GM19328 (cell line): ENCODE results near the gene L1CAM.

Experiments
- ATAC-seq: cut with Tn5 transposase; IDR thresholded peaks from one replicate; pipeline ENCODE4 v1.9.1; 2021; ENCODE audit warnings: mild to moderate bottlenecking, moderate library complexity; ENCODE audit not compliant: unreplicated experiment

L1CAM gene

DNA sequence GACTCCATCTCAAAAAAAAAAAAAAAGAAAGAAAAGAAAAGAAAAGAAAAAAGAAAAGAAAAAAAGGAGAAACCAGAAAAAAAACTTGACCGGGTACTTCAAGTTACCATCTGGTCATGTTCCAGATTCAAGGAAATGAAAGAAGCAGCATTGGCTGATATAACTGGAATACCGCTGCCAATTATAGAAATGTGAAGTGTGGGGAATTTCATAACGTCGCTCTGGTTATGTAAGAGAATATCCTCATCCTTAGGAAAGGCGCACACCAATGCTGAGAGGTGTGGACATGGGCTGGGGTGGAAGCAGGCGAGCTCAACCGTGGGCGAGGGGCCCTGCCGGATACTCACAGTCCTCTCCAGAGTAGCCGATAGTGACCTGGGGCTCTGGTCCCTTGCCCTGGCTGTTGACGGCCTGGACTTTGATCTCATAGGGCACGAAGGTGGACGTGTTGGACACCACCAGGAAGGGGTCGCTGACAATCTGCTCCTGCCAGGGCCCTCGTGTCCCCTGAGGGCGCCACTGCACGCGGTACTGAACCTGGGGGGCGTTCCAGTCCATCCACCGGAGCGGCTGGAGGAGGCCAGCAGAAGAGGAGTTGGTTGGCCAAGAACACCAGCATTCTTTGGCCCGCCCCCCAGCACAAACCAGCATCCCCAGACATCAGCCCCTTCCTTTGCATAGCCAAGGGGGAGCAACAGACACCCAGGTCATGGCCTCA is 19.5 kb downstream of the L1CAM start:
- ATAC-seq = no peak

DNA sequence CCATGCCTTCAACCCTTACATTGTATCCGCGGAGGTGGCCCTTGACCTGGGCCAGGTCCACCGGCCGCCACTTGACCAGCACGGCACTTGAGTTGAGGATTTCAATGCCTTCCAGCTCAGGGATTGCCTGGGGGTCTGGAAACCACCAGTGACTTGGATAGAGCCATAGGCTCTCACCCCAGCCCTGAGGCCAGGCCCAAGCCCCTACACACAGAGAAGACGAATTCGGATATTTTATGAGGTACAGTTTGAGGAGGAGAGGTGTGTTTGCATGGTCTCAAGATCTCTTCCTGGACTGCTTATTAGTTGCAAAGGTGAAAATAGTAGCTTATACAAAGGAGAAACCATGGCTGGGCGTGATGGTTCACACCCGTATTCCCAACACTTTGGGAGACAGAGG is 20.3 kb downstream of the L1CAM start:
- ATAC-seq = no peak

DNA sequence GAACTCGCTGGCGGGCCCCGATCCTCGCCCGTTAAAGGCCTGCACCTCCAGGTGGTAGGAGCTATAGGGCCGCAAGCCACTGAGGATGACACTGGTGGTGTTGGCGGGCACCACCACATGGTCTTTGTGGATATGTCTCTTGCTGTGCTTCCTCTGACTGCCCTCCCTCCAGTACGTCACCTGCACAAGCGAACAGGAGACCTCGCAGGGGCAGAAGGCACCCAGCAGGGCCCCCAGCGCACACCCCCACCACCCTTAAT is 20.7 kb downstream of the L1CAM start:
- no peak for ATAC-seq

DNA sequence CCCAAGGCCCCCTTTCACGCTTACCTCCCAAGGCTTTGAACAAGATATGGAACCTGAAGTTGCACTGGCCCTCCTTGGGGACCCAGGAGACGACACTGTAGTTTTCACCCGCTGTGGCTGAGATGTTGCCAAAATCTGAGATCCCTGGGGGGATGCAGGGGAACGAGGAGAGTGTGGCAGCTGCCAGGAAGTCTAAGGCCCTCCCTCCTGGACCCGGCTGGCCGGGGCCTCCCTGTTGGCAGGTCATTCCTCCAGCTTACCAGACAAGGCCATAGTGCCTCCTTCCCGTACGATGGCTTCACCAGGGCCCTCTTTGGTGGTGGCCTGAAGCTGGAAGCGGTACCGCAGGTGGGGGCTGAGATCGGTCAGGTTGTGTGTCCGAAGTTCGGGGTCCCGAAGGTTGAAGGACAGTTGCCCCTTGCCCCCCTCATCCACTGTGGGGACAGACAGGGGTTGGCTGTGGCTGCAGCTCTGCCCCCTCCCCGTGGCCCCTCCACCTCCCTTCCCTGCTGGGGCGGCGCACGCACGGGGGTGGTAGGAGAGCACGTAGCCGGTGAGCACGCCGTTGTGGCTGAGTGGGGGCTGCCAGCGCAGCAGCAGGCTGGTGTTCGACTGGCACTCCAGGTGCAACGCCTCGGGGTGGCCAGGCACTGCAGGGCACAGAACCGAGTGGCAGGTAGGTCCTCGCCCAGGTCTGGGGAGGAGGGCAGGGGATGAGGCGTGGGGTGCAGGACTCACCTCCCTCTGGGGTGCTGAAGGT is 21.2 kb downstream of the L1CAM start:
- ATAC-seq = no peak

DNA sequence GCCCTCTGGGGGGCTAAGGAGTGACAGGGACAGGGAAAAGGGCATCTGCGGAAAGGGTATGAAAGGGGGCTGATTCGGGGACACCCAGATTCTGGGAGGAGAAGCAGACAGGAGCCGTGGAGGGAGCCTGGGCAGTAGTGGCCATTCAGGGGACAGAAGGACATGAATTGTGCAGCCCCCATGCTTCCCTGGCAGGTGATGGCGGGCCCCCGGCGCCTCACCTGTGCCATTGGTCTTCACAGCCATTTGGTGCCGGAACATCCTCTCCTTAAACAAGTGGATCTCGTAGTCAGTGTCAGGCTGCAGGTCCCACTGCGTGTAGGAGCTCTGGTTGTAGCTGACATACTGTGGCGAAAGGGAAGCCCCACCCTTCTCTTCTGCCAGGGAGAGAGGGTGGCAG is 21.9 kb downstream of the L1CAM start:
- no peak for ATAC-seq

DNA sequence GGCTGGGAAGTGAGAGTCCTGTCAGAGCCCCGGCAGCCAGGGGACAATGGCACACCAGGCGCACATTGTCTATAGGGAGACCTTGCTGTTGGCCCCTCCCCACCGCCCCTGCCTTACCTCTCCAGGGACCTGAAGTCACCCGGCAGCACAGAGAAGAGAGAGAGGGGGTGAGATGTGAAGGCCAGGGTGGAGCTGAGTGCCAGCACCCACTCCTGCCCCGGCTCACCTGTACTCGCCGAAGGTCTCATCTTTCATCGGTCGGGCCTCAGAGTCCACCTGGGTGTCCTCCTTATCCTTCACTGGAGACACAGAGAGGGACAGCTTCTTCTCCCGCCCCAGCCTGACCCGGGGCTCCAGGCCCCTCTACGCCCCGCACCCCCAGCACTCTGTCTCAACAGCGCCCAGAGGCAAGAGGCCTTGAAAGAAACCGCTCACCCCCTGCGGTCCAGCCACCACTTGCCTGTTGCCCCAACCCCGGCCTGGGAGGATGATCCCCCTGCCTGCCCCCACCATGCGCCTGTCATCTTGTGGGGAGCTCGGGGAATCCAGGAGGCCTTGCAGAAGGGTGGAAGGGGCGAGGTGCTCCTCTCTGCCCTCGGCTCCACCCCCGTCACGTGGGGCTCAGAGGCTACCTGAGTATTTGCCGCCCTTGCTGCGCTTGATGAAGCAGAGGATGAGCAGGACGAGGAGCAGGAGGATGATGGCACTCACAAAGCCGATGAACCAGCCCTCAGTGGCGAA is 22.6 kb downstream of the L1CAM start:
- ATAC-seq = no peak

DNA sequence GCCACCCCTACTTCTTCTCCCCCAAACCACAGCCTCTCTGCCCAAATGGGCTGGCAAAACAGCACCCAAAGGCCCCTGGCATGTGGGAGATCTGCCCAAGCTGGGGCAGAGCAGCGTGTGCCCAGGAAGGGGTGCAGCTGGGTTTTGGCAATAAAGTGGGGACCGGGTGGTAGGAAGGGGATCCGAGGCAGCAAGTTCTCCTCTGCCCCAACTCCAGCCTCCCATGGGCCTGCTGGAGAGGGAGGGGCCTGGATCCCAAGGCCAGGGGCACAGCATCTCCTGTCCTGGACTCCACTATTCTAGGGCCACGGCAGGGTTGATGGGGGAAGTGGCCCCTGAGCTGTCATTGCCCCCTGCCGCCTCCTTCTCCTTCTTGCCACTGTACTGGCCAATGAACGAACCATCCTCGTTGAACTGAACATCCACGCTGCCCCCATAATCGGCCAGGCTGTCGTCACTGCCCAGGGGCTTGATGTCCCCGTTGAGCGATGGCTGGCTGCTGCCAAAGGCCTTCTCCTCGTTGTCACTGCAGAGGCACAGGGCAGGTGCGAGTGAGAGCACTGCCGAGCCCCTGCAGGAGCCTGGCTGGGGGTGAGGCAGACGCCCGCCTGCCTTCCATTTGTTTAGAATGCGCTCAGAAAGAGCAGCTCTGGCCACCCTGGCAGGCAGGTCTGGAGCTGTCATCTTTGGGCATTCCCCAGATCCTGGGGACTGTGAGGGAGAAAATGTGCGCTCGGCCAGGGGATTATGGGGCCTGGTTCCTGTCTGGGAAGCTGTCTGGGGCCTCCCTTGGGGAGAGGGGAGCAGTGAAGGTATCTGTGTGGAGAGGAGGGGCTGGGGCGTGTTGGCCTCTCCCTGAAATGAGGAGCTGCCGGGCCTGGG is 23.4 kb downstream of the L1CAM start:
- ATAC-seq = no peak

DNA sequence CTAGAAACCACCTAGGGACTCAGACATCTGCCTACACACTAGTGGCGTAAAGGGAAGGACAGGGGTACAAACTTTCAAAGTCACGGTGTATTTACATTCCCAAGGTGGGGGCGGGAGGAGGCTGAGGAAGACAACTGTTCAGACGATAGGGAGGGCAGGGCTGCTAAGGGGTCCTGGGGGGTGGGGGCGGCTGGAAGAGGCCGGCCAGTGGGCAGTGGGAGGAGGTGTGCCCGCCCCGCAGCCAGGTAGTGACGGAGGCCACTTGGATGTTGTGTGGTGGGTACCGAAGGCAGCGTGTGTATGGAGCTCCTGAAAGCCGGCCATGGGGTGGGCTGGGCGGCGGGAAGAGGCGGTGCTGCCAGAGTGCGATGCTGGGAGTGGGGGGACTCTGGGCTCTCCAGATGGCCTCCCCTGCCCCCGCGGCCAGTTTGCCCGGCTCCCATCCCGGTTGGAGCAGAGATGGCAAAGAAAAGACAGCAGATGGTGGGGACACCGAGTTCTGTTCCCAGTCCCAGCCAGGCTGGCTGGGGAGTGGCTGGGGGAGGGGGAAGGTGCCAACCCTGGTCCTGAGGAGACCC is 24.2 kb downstream of the L1CAM start:
- ATAC-seq = no peak

DNA sequence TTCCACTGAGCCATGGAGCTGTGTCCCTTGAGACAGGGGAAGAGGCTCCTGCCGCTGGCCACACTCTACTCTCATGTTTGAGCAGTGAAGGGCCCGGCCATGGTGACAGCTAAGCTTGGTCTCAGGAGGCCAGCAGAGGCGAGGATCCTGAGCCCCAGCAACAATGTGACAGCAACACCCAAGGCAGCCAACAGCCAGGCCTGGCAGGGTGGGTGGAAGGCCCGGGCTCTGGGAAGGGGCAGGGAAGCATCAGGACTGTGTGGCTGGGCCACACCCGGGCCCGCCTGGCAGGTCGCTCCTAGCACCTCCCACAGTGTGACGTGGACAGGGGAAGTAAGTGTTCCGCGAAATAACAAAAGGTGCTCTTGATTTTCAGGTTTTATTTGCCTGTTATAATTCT is 24.8 kb downstream of the L1CAM start:
- no peak for ATAC-seq

DNA sequence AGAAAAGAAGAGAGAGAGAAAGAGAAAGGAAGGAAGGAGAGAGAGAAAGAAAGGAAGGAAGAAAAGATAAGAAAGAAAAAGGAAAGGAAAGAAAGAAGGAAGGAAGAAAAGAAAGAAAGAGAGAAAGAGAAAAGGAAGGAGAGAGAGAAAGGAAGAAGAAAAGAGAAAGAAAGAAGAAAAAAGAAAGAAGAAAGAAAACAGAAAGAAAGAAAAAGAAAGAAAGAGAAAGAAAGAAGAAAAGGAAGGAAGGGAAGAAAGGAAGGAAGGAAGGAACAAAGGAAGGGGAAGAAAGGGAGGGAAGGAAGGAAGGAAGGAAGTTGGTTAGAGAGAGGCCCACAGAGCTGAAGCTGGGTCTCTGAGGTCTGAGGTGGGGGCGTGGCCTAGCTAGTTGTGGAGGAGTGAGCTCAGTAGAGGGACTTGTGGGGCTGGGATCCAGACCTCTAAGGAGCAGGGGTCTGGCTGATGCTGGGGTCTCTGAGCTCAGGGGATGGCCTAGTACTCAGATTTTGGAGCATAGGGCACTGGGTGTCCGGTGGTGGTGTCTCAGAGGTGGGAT is 28.5 kb downstream of the L1CAM start:
- ATAC-seq = no peak

DNA sequence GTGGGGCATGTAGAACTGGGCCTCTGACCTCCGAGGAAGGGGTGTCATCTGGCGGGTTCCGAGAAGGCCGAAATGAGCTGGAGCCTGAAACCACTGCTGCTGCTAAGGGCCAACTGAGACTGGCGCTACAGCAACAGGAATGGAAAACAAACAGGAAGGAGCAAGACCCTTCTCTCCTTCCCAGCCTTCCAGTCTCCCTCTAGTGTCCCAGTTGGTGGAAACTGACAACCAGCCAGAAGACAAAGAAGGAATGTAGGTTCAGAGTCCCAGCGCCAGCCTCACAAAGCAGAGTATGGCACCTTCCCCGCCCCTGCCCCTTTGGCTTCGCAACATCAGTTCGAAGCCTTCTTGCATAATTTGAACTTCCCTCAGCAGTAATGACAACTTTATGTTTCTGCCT is 31.3 kb downstream of the L1CAM start:
- ATAC-seq = no peak

DNA sequence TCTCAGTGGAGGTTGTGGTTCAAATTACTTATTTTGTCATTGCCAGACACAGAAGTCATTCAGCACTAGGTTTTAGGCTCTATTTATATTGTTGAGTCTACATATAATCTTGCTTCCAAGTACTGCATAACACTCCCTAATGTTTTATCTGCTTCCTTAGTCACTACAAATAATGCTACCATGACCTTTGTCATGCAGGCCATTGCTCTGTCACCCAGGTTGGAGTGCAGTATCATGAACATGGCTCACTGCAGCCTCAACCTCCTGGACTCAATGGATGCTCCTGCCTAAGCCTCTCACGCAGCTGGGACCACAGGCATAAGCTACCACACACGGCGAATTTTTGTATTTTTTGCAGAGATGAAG is 32.1 kb downstream of the L1CAM start:
- no peak for ATAC-seq

DNA sequence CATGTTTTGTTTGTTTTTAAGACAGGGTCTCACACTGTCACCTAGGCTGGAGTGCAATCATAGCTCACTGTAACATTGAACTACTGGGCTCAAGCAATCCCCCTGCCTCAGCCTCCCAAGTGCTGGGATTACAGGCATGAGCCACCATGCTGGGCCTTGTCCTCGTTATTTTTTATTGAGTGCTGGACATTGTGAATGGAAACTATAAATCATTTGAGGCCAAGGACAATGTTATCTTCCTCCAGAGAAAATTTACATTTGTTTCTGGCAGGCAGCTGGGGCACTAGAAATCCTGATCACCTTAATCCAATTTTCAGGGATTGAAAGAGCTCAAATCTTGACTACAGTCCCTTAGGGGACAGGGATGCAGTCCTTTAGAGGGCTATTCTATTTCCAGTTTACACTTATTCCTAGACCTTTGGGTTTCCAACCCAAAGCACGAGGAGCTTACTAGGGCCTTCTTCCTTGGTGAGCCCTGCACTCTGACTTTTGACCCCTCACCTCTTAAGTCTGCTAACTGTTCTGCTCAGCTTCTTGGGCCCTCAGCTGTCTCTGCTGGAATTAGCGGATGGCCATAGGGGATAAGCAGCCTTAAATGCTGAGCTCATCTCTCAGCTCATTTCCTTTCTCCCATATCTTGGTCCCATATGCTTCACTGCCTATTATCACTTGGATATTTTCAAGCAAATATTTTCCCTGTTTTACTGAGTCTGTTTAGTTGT is 32.6 kb downstream of the L1CAM start:
- ATAC-seq = no peak

DNA sequence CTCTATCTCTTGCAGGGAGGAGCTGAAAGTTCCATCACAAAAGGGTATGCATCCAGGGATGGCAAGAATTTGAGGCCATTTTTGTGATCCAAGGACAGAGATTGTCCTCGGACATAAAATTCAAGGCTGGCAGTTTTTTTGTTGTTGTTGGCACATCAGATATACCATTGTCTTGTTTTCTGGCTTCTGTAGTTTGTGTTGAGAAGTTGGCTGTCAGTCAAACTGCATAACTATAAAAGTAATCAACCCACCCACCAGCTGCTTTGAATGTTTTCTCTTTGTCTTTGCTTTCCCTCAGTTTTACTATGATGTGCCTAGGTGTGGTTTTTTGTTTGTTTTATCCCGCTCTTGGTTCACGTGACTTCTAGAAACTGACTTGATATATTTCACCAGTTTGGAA is 34.0 kb downstream of the L1CAM start:
- ATAC-seq = no peak

DNA sequence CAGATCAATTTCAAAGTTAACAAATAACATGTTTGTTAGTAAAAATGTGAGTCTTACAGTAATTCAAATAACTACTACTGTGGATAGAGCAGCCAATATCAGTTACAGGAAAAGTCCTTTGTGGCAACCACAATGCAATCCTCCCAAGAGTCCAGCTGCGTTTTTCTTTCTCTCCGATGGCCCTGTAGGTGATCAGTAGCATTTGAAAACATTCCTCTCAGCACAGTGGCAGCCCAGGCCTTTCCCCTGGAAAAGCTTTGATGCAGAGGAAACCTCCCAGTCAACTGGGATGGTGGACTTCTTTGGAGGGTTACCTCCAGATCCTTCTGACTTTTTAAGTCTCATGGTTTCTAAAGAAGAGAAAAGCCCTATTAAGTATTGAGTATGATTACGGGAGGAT is 37.6 kb downstream of the L1CAM start:
- no peak for ATAC-seq

DNA sequence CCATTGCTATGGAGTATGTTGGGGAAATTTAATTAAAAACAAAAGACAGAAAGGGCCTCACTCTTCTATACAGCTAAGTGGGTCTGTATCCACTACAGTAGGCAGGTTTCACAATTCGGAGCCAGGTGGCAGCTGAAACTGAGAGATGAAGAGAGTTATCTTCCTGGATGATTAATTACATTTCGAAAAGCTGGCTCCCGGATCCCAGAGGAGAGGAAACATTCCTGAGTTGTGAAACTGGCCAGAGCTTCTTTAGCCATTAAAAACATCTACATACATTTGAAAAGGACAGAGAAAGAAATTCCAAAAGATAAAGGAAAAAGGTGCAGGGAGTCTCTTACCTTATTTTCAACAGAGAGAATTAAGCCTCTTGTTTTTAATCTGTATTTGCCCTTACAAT is 40.1 kb downstream of the L1CAM start:
- no peak for ATAC-seq

DNA sequence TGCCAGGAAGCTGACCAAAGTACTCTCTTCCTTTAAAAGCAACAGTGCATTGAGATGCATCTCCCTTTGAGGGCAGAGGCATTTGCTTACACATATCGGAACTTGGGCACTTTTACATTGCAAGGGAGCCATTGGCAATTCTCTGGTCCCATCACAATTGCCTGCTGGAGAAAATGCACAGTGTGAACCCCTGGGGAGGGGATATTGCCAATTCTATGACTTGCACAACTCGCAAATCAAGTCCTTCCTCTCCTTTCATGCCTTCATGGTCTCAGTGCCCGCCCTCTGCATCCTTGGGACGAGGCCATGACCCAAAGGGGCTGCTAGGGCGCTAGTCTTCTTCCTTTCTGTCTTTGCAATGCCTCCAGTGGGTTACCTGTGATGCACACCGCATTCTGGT is 40.8 kb downstream of the L1CAM start:
- no peak for ATAC-seq

DNA sequence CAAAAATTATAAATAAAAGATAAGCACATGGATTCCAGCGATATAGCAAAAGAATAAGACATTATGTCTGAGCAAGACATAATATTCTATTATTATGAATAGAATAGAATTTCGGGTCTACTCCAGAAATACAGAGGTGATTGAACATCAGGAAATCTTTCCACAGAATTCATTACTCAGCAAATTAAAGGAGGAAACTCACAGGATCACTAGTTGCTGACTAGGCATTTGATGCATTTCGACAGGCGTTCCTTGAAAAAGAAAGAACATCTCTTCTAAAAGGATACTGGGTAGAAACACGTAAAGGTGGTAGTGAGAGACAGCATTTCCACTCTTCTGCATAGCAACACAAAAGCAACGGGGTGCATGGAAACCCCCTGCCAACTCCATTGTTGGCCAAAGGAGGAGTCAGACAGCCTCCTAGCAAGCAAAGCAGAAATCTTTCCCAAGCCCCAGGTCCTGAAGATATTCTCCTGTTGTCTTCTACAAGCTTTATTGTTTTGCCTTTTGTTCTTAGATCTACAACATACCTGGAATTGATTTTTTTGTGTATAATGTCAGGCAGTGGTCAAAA is 41.4 kb downstream of the L1CAM start:
- no peak for ATAC-seq

DNA sequence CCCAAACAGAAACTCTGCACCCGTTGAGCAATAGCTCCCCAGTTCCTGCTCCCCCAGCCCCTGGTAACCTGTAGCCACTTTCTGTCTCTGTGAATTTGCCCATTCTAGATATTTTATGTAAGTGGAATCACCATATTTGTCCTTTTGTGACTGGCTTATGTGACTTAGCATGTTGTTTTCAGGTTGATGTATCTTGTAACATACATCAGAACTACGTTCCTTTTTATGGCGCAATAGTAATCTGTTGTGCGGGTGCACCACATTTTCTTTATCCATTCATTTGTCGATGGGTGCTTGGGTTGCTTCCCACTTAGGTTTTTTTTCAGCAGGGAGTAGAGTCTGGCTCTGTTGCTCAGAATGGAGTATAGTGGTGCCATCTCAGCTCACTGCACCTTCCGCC is 49.1 kb downstream of the L1CAM start:
- no peak for ATAC-seq

DNA sequence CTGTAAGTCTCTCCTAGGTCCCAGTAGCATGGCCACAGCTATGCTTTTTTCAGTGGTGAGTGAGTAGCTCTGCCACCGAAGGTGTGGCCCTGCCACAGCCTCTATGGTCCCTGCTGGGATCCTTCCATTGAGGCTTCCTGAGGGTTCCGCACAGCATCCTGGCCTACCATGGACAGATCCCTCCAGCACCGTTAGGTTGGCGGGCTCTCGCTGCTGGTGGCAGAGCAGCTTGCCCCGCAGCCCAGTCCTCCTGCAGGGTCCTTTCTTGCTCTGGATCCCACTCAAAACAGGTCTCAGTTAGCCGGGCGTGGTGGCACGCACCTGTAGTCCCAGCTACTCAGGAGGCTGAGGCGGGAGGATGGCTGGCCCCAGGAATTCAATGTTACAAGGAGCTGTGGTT is 53.2 kb downstream of the L1CAM start:
- no peak for ATAC-seq
